Measurements from ENCODE around the gene CGRRF1.

DNA sequence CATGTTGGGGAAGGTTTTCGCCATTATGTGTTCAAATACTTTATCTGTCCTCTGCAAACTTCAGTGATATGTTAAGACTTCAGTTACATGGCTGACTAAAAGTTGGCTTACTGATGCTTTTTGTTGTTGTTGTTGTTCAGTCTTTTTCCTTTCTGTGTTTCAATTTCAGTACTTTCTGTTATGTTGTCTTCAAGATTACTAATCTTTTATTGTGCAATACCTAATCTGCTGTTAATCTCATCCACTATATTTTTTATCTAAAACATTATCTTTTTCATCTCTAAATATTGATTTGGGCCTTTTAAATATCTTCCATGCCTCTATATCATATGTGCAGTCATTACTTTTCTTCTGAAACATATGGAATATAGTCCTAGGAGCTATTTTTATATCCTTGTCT, 7.0 kb downstream of the CGRRF1 start:
- TF ChIP-seq POLR2A (IDR thresholded peaks at IDR 0.05; ENCODE audit: low read length), result no peak
- TF ChIP-seq GATA1 (IDR thresholded peaks at IDR 0.05; ENCODE audit: low read depth, low read length), result no peak
